ENCODE results near the gene CCT8.

The CCT8 gene

DNA sequence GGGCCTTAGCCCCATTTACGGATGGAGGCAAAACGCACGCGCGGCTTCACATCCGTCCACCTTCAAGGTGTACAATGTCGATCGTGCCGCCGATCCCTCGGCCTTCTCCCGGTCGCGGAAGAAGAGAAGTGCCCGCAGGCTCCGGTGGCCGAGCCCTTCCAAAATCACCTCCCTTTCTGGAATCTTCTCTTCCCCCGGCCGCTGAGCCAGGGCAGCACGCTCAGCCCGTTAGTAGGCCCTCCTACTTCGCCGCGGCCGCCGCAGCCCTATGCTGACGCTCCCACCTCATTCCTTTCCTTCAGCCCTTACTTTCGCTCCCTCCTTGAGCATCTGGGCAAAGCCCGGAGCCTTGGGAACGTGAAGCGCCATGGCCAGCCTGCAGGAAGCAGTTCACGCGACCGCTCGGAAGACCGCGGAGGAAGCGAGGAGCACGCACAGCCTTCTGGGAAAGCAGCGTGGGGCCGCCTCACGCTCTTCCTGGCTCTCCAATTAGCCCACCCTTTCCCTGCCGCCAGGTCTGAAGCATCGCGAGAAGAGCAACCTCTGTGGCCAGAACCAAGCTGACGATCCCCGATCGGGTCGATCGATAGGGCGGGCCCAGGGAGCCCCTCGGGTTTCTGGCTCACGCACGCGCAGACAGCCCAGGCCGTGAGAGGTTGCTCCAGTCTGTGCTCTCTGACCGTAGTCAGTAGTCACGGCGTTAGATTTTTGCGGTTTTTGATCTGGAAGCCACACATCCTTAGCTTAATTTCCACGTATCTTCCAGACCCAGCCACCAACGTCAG lies at the start of gene CCT8:
Gene CCT8, minus strand, starts transcription at position 427 of the 785 bp plus-strand sequence. Its CDS starts 58 bp downstream, at position 369.
- Histone ChIP-seq H3K4me1 (ENCODE audit: insufficient read depth, low read length) (peaks cover 7% of the 10 kb centered on the region; the same call in 1 of the 2 replicates), H3K36me3 (ENCODE audit: insufficient read depth, low read length) (no peaks in the 10 kb centered on the region; the same call in none of the 2 replicates), H3K9ac (ENCODE audit: low read depth, low read length) (peak within 1 kb of the TSS; percentile 93), H3K9me3 (ENCODE audit: control insufficient read depth, insufficient read depth, low read length) (no peaks in the 10 kb centered on the region)

GRCh38 chr21:29121759-29122158 lies 48.3 kb upstream of the CCT8 start:
- no peak overlapping the region for H3K9ac ChIP-seq (ENCODE audit: low read depth, low read length)
- H3K36me3 ChIP-seq (ENCODE audit: insufficient read depth, low read length): no peaks in the 10 kb centered on the region
- H3K9me3 ChIP-seq (ENCODE audit: control insufficient read depth, insufficient read depth, low read length): no peaks in the 10 kb centered on the region; the same call in 1 of the 2 replicates
- H3K4me1 ChIP-seq (ENCODE audit: insufficient read depth, low read length): peaks cover 4% of the 10 kb centered on the region; the same call in 1 of the 2 replicates

DNA sequence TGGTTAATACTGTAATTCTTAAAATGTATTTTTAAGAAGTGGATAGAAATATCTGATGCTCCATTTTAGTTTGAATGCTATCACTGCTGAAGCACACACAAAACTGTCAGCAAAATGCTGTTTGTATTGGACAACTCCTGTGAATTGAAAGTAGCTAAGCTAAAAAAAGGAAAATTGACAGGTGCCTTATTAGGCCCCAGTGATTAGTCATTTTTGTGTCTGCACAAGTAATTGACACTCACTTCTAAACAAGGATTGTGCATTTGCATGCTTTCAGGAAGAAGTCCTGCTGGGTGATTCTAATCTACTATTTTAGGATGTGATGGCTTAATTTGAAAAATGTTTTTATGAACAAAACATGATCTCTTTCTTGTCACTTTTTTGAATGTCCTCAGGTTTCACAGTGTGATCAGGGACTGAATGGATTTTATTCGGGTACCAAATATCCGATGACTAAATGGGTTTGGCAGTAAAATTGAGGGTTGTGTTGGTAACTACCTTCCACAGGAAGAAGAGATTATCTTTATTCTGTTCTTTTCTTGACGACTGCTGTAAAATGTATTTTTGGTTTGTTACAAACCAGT lies 44.0 kb upstream of the CCT8 start:
- Histone ChIP-seq H3K36me3 (ENCODE audit: insufficient read depth, low read length) (no peaks in the 10 kb centered on the region), H3K4me1 (ENCODE audit: insufficient read depth, low read length) (peaks cover 14% of the 10 kb centered on the region), H3K9ac (ENCODE audit: low read depth, low read length) (no peak overlapping the region), H3K9me3 (ENCODE audit: control insufficient read depth, insufficient read depth, low read length) (no peaks in the 10 kb centered on the region; the same call in 1 of the 2 replicates)

DNA sequence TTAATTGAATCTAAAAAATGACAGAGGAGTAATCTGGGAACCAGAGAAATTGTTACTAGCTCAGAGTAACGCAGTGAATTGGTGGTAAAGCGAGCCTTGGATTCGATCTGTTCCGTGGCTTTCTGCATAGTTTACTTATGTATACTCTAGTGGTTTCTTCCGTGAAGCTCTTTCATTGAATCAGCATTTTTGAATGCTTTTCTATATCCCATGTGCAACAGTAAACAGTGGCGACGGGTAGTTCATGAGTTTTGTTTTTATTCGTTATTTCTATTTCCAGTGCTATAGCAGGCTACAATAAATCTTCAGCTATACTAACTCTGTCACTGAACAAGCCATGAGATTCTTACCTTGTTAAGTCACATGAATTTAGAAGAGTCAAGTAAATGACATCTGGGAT lies 42.5 kb upstream of the CCT8 start:
- H3K9ac ChIP-seq (ENCODE audit: low read depth, low read length): no peak overlapping the region
- no peaks in the 10 kb centered on the region for H3K9me3 ChIP-seq (ENCODE audit: control insufficient read depth, insufficient read depth, low read length)
- H3K4me1 ChIP-seq (ENCODE audit: insufficient read depth, low read length): peaks cover 14% of the 10 kb centered on the region
- H3K36me3 ChIP-seq (ENCODE audit: insufficient read depth, low read length): no peaks in the 10 kb centered on the region

GRCh38 chr21:29114765-29115500 lies 41.5 kb upstream of the CCT8 start:
- peaks cover 14% of the 10 kb centered on the region for H3K4me1 ChIP-seq (ENCODE audit: insufficient read depth, low read length)
- no peaks in the 10 kb centered on the region for H3K9me3 ChIP-seq (ENCODE audit: control insufficient read depth, insufficient read depth, low read length)
- H3K36me3 ChIP-seq (ENCODE audit: insufficient read depth, low read length): no peaks in the 10 kb centered on the region
- no peak overlapping the region for H3K9ac ChIP-seq (ENCODE audit: low read depth, low read length)

GRCh38 chr21:29105218-29105617 lies 31.8 kb upstream of the CCT8 start:
- H3K4me1 ChIP-seq (ENCODE audit: insufficient read depth, low read length): no peaks in the 10 kb centered on the region
- H3K36me3 ChIP-seq (ENCODE audit: insufficient read depth, low read length): no peaks in the 10 kb centered on the region
- no peak overlapping the region for H3K9ac ChIP-seq (ENCODE audit: low read depth, low read length)
- H3K9me3 ChIP-seq (ENCODE audit: control insufficient read depth, insufficient read depth, low read length): no peaks in the 10 kb centered on the region; the same call in 1 of the 2 replicates

- no peak overlapping the region for H3K9ac ChIP-seq (ENCODE audit: low read depth, low read length)
- H3K36me3 ChIP-seq (ENCODE audit: insufficient read depth, low read length): no peaks in the 10 kb centered on the region
- H3K9me3 ChIP-seq (ENCODE audit: control insufficient read depth, insufficient read depth, low read length): no peaks in the 10 kb centered on the region; the same call in 1 of the 2 replicates
- no peaks in the 10 kb centered on the region for H3K4me1 ChIP-seq (ENCODE audit: insufficient read depth, low read length)
Observed at GRCh38 chr21:29104239-29104708, 30.8 kb upstream of the CCT8 start.

- no peaks in the 10 kb centered on the region for H3K4me1 ChIP-seq (ENCODE audit: insufficient read depth, low read length)
- H3K9ac ChIP-seq (ENCODE audit: low read depth, low read length): no peak overlapping the region
- no peaks in the 10 kb centered on the region for H3K36me3 ChIP-seq (ENCODE audit: insufficient read depth, low read length)
- no peaks in the 10 kb centered on the region; the same call in 1 of the 2 replicates for H3K9me3 ChIP-seq (ENCODE audit: control insufficient read depth, insufficient read depth, low read length)
Observed at GRCh38 chr21:29102791-29103257, 29.4 kb upstream of the CCT8 start.

DNA sequence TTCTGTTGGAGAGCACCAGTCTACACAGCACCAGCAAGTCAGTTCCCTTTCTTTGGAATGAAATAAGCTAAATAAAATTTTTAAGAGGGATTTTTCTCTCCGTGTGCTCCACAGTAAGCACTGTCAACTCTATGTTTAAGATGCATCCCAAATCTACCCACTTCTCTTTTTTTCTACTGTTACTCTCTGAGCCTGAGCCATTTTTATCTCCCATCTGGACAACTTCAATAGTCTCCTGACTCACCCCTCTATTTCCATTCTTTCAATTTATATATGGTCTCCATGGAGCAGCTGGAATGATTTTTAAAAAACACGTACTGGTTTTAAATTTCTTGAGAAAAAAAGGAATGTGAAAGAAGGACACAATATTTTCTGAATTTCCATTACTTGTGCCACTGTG lies 24.7 kb upstream of the CCT8 start:
- Histone ChIP-seq H3K4me1 (ENCODE audit: insufficient read depth, low read length) (no peaks in the 10 kb centered on the region), H3K36me3 (ENCODE audit: insufficient read depth, low read length) (no peaks in the 10 kb centered on the region), H3K9ac (ENCODE audit: low read depth, low read length) (no peak overlapping the region), H3K9me3 (ENCODE audit: control insufficient read depth, insufficient read depth, low read length) (no peaks in the 10 kb centered on the region)

GRCh38 chr21:29096218-29097015 lies 23.0 kb upstream of the CCT8 start:
- H3K9me3 ChIP-seq (ENCODE audit: control insufficient read depth, insufficient read depth, low read length): no peaks in the 10 kb centered on the region
- no peaks in the 10 kb centered on the region for H3K4me1 ChIP-seq (ENCODE audit: insufficient read depth, low read length)
- no peak overlapping the region for H3K9ac ChIP-seq (ENCODE audit: low read depth, low read length)
- H3K36me3 ChIP-seq (ENCODE audit: insufficient read depth, low read length): no peaks in the 10 kb centered on the region

DNA sequence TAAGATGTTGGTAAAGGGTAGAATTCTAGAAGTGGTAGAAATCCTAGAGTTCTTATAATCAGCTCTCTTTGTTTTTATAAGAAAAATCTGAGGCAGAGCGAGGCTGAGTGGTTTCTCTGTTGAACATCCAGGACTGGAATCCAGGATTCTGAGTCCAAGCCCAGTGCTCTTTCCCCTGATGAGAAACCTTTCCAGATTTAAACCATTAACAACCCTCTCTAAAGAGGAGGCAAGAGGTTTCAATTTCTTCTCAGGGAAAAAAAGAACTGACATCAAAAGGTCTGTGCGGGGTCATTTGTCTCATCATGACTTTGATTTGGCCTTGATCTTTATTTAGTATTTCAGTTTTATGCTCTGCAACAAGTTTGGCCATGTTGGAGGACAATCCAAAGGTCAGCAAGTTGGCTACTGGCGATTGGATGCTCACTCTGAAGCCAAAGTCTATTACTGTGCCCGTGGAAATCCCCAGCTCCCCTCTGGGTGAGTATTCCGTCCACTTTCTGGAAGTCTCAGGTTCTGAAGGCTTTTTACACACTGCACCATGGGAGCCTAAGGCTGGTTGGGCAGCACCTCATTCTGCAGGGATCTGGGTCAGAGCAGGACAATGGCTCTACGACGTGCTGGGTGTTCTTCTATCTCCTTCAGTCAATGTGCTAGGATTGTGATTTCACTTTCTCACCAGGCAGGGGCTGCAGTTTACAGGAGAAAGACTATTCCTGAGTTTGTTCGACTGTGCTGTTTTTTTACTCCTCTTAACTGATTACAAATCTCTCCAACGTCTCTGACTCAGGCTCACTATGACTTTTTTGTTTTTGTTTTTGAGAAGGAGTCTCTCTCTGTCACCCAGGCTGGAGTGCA lies 18.9 kb upstream of the CCT8 start:
- Histone ChIP-seq H3K4me1 (ENCODE audit: insufficient read depth, low read length) (no peaks in the 10 kb centered on the region), H3K9ac (ENCODE audit: low read depth, low read length) (no peak overlapping the region), H3K9me3 (ENCODE audit: control insufficient read depth, insufficient read depth, low read length) (no peaks in the 10 kb centered on the region), H3K36me3 (ENCODE audit: insufficient read depth, low read length) (no peaks in the 10 kb centered on the region)

GRCh38 chr21:29091033-29091432 lies 17.6 kb upstream of the CCT8 start:
- Histone ChIP-seq H3K9ac (ENCODE audit: low read depth, low read length) (no peak overlapping the region), H3K4me1 (ENCODE audit: insufficient read depth, low read length) (0 out of 2 replicates have a peak, but pooled peaks cover 3% of the 10 kb centered on the region), H3K9me3 (ENCODE audit: control insufficient read depth, insufficient read depth, low read length) (no peaks in the 10 kb centered on the region), H3K36me3 (ENCODE audit: insufficient read depth, low read length) (no peaks in the 10 kb centered on the region)

DNA sequence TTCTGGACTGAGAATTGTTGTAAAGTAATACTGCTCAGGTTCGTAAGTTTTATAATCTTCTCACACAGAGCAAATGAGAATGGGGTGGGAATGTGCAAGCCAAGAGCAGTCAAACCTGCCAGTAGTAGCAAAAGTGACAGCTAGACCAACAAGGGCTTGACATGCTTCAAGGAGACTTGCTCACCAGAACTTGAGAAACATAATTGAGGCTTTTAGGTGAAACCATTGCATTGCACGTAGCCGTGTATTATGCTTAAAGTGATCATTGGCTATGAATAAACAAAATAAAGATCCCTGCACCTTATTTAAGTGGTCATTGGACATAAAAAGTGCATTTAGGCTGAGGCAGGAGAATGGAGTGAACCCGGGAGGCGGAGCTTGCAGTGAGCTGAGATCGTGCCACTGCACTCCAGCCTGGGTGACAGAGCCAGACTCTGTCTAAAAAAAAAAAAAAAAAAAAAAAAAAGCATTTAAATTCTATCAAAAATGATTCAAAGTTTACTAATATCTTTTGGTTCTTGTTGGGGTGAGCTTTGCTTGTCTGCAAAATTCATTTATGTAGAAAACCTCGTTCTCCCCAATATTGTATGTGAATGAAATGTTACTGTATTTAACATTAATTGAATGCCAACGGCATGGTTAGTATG lies 11.8 kb upstream of the CCT8 start:
- H3K36me3 ChIP-seq (ENCODE audit: insufficient read depth, low read length): no peaks in the 10 kb centered on the region
- no peak overlapping the region for H3K9ac ChIP-seq (ENCODE audit: low read depth, low read length)
- 0 out of 2 replicates have a peak, but pooled peaks cover 8% of the 10 kb centered on the region for H3K4me1 ChIP-seq (ENCODE audit: insufficient read depth, low read length)
- no peaks in the 10 kb centered on the region for H3K9me3 ChIP-seq (ENCODE audit: control insufficient read depth, insufficient read depth, low read length)
